Endometrial microvascular endothelial cells (primary cell): ENCODE measurements around the gene MACROD1. TPM values are rescaled to one million over a fixed set of nuclear protein-coding genes. Genes with fewer than 3 reads are reported as not detected.

Source experiments
- in situ Hi-C: cut with HindIII; loops from 2 replicates; pipeline ENCODE4 v1.10.0; 2017; ENCODE audit warnings: low sequenced_read_pairs, low pct_unique_long_range_greater_than_20kb; ENCODE audit errors: inconsistent ontology term
- total RNA-seq: library from RNA; depleted of rRNA; stranded (reverse); fragments of >200 nt; gene quantifications from one replicate; pipeline ENCODE4 v1.2.3, GENCODE V29; 2015; ENCODE audit errors: inconsistent ontology term

The MACROD1 gene
- total RNA-seq, 1 donor from 2014 or later = 16.0 TPM

DNA sequence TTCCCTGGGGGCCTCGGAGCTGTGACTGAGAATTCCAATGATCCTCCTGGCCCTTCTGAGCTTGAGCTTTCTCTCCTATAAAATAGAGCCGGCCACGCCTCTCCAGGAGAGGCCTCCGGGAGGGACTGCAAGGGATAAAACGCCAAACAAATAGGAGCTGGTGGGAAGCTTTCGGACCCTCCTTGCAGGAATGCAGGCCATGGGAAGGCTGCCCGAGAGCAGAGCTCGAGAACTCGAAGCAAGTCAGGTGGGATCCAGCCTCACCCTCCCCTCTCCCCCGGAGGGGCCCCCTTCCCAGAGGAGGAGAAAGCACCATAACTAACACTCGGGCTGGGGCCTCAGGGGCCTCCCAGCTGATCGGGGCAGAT, 95.6 kb downstream of the MACROD1 start:
- in situ Hi-C loops = loop anchor here (10.0 kb wide), 1 partner anchor 65 kb away; no protein-coding TSS in a partner anchor

GRCh38 chr11:64069401-64070313, 96.3 kb downstream of the MACROD1 start:
- in situ Hi-C loops = loop anchor here (10.0 kb wide), 1 partner anchor 65 kb away; no protein-coding TSS in a partner anchor

DNA sequence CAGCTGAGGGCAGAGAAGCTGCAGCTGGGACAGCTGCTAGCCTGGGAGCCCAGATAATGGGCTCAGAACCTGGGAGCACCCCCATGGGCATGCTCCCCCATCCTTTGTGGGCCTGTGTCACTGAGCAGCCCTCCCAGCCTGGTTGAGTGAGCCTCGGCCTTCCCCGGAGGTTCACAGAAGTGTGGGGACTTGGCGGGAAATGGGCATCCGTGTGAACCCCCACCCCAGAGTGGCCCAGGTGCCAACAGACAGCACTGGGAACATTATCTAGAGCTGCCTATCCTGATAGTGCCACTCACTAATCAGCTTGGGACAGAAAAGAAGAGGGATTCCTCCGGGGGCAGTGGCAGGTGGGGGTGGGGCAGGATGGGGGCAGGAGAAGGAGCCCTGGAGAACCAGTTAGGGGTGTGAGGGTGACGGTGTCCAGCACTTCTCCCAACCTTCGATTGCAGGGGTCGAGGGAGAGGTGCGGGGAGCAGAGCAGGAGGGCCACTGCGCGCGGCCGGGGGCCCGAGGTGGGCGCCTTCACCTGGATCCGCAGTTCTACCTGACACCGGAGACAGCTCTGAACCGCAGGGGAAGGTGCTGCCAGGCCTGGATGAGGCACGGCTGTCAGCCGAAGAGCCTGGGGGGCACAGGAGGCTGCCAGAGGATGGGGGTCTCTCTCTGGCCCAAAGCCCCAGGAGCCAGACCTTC, 97.1 kb downstream of the MACROD1 start:
- in situ Hi-C loops = no loop called here

DNA sequence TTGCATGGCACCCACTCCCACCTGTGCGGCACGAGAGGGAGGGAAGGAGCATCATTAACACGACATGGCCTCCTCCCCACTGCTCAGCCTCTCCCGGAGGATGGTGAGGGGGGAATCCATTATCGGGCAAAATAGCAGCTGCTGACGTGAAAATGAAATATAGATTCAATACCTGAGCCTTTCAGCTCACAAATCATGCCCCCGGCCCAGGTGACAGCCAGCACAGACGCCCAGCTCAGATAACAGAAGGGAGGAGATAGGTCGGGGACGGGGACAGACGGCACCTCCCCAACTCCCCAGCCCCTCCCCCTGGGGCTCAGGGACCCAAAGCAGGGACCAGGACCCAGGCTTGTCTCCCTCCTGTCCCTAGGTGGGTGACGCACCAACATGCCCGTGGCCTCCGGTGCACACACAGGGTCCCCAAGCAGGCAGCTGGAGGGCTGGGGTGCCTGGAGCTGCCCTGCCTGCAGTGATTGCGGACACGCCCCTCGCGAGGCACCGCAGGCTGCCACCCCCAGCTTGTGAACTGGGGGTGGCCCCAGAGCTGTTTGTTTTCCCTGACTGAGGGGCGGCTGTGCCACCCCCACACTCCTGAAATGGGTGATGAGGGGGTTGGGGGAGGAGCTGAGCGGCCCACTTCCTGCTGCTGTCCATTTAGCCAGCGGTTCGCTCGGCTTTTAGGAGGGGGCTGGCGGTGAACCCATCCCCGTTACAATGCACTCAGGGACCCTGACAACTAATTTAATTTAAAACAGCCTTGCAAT, 98.5 kb downstream of the MACROD1 start:
- in situ Hi-C loops = no loop called here

GRCh38 chr11:64065712-64066111, 100.2 kb downstream of the MACROD1 start:
- in situ Hi-C loops = no loop called here

DNA sequence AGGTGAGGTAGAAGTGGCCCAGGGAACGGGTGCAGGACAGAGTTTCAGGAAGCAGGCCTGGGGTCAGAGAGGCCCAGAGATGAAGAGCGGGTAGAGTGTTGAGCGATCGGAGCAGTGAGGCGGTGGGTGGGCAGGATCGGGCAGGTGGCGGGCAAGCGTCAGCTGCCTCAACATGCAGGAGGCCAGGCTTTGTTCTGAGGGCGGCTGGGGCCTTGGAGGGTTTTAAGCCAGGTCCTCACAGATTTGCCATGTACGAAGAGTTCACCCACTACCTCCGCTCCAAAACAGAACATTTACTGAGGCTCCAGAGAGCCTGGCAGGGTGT, 100.8 kb downstream of the MACROD1 start:
- in situ Hi-C loops = no loop called here

GRCh38 chr11:64064374-64065140, 101.4 kb downstream of the MACROD1 start:
- in situ Hi-C loops = no loop called here

DNA sequence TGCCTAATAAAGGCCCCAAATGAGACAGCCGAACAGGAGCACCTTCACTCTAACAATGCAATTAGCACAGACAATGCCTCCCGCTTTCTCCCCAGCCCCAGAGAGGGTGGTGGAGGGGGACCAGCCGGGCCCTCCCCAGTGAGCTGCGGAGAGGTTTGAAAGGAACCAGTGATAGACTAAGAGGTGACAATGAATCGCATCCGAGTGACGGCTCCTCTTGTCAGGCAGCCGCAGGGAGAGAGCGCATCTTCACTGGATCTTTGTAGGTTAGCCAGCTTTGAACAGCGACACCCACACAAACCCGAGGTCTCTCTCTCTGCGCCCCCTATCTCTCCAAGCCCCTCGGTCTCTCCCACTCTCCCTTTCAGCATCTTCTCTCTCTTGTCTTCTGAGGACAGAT, 102.1 kb downstream of the MACROD1 start:
- in situ Hi-C loops = no loop called here

DNA sequence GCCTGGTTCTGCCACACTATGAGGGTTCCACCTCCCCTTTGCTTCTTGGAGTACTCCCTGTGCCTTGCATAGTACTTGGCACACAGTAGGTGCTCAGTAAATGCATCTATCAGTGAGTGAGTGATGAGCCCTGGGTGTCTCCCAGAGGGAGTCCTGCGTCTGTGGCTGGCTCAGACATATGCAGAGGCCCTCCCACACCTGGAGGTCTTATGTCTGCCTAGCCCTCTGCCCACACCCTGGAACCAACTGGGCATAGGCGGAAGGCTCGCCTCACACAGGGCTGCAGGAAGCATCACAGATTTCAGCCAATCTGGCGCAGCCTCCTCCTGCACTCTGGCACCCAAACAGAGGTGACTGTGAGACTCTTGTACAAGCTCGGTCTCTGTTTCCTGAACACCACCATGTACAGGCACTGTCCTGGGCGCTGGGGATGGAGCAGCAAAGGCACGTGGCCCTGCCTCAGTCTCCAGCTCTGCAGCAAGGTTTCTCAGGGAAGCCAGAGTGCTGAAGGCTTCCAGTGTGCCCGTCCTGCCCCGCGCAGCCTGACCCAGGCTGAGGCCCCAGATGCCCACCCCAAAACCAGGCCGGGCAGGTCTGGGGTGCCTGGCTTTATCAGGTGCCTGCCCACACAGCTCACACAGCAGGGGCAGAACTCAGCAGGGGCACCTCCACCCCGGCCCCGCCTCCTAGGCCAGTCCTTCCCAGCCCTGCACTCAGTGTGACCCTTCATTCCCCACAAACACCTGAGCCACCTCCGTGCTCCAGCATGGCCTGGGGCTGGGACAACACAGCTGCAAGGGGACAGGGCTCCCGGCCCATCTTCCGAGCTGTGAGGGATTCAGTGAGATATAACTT, 103.5 kb downstream of the MACROD1 start:
- in situ Hi-C loops = no loop called here

- in situ Hi-C loops = no loop called here
Measured at GRCh38 chr11:64060861-64061444, 105.0 kb downstream of the MACROD1 start.

DNA sequence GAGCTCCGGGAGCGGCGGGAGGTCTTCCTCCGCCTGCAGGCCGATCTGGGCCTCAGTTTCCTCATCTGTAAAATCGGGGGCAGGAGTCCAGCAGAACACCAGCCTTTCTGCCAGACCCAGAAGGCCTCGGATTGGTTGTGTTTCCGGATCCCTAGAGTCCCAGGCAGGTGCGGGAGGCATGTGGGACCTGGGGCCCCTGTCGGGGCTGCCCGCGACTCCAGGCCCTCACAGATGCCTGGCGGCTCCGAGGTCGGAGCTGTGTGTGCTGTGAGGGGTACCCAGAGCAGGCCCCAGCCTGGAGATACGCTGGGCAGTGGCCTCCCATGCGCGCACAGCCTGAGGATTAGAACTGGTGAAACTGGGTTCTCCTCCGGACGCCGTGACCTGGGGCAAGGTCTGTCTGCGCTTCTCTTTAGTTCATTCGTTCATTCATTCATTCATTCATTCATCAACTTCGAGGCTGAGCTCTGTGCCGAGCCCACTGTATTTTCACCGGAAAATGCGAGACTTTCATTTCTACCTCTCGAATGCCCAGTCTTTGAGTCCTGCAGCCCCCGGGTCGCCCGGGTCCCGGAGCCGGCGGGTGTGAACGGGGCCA, 105.6 kb downstream of the MACROD1 start:
- in situ Hi-C loops = no loop called here

GRCh38 chr11:64059339-64060140, 106.4 kb downstream of the MACROD1 start:
- in situ Hi-C loops = no loop called here

GRCh38 chr11:64058494-64058893, 107.4 kb downstream of the MACROD1 start:
- in situ Hi-C loops = no loop called here

GRCh38 chr11:64057890-64058289, 108.0 kb downstream of the MACROD1 start:
- in situ Hi-C loops = no loop called here

GRCh38 chr11:64056861-64057260, 109.1 kb downstream of the MACROD1 start:
- in situ Hi-C loops = no loop called here

DNA sequence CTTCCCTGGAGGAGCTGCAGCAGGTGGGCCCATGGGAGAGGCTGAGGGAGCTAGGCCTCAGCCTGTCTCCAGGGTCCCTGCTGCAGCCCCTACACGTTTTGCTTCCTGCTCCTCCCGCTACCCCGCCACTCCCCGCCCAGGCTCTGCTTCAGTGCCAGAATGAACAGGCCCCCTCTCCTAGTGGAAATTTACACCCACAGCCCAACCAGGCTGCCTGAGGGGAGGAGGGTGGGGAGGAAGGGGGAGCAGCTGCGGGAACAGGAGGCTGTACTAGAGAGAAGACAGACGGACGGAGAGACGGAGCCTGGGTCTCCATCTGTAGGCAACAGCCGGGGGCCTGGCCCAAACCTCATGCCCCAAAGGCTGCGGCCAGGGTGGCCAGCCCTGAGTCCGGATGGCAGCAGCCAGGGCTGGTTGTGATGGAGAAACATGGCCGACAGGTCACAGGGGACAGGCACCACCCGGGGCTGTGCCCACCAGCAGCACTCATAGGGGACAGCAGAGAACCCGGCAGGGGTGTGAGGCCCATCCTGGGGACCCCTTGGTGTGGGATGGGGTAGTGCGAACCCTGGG, 109.6 kb downstream of the MACROD1 start:
- in situ Hi-C loops = no loop called here
